ENCODE measurements around the gene HEPH. TPM values are rescaled to one million over a fixed set of nuclear protein-coding genes. Genes with fewer than 3 reads are reported as not detected.
A peak's percentile ranks its signal among the peaks of the same experiment; 100 is the strongest.

HEPH gene
- total and polyA plus RNA-seq, 9 of the 15 experiments (the other 6 are each of a cell fraction or from before 2014, with no cell fraction given) = 22.4 to 67.6 (median 42.9) TPM

DNA sequence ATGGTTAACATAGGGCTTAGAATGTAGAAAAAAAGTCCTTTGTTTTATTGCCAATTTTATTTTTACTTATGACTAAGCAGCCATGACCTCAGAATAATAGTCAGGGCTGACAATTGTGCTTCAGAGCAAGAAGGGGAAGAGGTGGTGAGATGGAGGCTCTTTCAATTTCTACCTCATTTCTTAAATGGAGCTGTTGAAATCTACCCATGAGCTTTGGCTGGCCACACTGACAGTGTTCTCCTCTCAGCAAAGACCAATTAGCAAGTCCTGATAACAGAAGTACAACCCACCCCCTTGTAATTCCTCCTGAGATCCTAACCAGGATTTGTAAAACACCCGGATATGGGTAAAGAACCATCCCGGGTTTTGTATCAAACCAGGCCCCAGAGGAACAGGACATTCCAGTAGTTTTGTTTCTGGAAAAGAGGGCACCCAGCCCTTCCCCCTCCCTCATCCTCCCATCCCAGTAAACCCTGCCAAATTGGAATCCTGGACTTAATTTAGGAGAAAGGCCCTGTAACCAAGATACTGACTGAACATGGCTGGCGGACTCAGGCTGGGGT, at the start of gene HEPH (continued):
- TF ChIP-seq, protein P1, sequence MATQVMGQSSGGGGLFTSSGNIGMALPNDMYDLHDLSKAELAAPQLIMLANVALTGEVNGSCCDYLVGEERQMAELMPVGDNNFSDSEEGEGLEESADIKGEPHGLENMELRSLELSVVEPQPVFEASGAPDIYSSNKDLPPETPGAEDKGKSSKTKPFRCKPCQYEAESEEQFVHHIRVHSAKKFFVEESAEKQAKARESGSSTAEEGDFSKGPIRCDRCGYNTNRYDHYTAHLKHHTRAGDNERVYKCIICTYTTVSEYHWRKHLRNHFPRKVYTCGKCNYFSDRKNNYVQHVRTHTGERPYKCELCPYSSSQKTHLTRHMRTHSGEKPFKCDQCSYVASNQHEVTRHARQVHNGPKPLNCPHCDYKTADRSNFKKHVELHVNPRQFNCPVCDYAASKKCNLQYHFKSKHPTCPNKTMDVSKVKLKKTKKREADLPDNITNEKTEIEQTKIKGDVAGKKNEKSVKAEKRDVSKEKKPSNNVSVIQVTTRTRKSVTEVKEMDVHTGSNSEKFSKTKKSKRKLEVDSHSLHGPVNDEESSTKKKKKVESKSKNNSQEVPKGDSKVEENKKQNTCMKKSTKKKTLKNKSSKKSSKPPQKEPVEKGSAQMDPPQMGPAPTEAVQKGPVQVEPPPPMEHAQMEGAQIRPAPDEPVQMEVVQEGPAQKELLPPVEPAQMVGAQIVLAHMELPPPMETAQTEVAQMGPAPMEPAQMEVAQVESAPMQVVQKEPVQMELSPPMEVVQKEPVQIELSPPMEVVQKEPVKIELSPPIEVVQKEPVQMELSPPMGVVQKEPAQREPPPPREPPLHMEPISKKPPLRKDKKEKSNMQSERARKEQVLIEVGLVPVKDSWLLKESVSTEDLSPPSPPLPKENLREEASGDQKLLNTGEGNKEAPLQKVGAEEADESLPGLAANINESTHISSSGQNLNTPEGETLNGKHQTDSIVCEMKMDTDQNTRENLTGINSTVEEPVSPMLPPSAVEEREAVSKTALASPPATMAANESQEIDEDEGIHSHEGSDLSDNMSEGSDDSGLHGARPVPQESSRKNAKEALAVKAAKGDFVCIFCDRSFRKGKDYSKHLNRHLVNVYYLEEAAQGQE (IDR thresholded peaks at IDR 0.05; ENCODE audit: borderline replicate concordance) = no peak
- TF ChIP-seq, protein P1 (CRISPR knock-in tag; IDR thresholded peaks at IDR 0.05; ENCODE audit: low read depth) = no peak
- TF ChIP-seq PPARD (CRISPR knock-in tag; IDR thresholded peaks at IDR 0.05) = no peak
- TF ChIP-seq, protein P2, sequence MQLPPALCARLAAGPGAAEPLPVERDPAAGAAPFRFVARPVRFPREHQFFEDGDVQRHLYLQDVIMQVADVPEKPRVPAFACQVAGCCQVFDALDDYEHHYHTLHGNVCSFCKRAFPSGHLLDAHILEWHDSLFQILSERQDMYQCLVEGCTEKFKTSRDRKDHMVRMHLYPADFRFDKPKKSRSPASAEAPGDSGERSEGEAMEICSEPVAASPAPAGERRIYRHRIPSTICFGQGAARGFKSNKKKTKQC (CRISPR knock-in tag; IDR thresholded peaks at IDR 0.05) = no peak
- TF ChIP-seq HNRNPK (IDR thresholded peaks at IDR 0.05; ENCODE audit: low read depth, low read length, poor library complexity, severe bottlenecking) = no peak
- TF ChIP-seq, protein P3, sequence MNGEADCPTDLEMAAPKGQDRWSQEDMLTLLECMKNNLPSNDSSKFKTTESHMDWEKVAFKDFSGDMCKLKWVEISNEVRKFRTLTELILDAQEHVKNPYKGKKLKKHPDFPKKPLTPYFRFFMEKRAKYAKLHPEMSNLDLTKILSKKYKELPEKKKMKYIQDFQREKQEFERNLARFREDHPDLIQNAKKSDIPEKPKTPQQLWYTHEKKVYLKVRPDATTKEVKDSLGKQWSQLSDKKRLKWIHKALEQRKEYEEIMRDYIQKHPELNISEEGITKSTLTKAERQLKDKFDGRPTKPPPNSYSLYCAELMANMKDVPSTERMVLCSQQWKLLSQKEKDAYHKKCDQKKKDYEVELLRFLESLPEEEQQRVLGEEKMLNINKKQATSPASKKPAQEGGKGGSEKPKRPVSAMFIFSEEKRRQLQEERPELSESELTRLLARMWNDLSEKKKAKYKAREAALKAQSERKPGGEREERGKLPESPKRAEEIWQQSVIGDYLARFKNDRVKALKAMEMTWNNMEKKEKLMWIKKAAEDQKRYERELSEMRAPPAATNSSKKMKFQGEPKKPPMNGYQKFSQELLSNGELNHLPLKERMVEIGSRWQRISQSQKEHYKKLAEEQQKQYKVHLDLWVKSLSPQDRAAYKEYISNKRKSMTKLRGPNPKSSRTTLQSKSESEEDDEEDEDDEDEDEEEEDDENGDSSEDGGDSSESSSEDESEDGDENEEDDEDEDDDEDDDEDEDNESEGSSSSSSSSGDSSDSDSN (IDR thresholded peaks at IDR 0.05; ENCODE audit: borderline replicate concordance in 1 of 2, low read depth in 2 of 2, low read length in 2 of 2) = no peak
- TF ChIP-seq CBX3 (IDR thresholded peaks at IDR 0.05; ENCODE audit: borderline replicate concordance in 1 of 2, low read length in 2 of 2) = peak in 1 of 2 experiments; percentile 46; a peak in 1 of 3 replicates
- TF ChIP-seq MAZ (CRISPR knock-in tag; conservative IDR thresholded peaks at IDR 0.05 in 1 of 2, IDR thresholded peaks at IDR 0.05 in 1 of 2) = peak in 1 of 2 experiments; percentile 70; a peak in 3 of 4 replicates
- TF ChIP-seq FOSL1 (tag; conservative IDR thresholded peaks at IDR 0.05) = no peak
- TF ChIP-seq ZNF408 (CRISPR knock-in tag; IDR thresholded peaks at IDR 0.05; ENCODE audit: low read depth) = no peak
- TF ChIP-seq ZNF77 (CRISPR knock-in tag; IDR thresholded peaks at IDR 0.05) = no peak
- TF ChIP-seq, protein P4, sequence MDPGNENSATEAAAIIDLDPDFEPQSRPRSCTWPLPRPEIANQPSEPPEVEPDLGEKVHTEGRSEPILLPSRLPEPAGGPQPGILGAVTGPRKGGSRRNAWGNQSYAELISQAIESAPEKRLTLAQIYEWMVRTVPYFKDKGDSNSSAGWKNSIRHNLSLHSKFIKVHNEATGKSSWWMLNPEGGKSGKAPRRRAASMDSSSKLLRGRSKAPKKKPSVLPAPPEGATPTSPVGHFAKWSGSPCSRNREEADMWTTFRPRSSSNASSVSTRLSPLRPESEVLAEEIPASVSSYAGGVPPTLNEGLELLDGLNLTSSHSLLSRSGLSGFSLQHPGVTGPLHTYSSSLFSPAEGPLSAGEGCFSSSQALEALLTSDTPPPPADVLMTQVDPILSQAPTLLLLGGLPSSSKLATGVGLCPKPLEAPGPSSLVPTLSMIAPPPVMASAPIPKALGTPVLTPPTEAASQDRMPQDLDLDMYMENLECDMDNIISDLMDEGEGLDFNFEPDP (CRISPR knock-in tag; IDR thresholded peaks at IDR 0.05) = no peak
- TF ChIP-seq, protein P5, sequence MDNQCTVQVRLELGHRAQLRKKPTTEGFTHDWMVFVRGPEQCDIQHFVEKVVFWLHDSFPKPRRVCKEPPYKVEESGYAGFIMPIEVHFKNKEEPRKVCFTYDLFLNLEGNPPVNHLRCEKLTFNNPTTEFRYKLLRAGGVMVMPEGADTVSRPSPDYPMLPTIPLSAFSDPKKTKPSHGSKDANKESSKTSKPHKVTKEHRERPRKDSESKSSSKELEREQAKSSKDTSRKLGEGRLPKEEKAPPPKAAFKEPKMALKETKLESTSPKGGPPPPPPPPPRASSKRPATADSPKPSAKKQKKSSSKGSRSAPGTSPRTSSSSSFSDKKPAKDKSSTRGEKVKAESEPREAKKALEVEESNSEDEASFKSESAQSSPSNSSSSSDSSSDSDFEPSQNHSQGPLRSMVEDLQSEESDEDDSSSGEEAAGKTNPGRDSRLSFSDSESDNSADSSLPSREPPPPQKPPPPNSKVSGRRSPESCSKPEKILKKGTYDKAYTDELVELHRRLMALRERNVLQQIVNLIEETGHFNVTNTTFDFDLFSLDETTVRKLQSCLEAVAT (IDR thresholded peaks at IDR 0.05) = peak; percentile 15 to 34; a peak in 1 of 4 replicates
